RWPE2 (cell line): Measurements from ENCODE around the gene SNAPC5.
"Not testable (repeated sequence)": the region's sequence is repeated elsewhere in the genome, so short reads cannot be mapped to it uniquely, and the experiment has no call there.

Source experiments
- ATAC-seq: fragments of 200-7000 bp; cut with Tn5 transposase; 3 replicates; pipeline ENCODE4 v1.9.1; 2021; ENCODE audit warnings: low read depth
- DNase-seq: peaks from one replicate; pipeline ENCODE4 v3.0.0-alpha.2; 2020; ENCODE audit warnings: low spot score
- H3K27ac ChIP-seq: fragments of 450-650 bp; 2 replicates; pipeline ENCODE4 v1.5.1; 2017; ENCODE audit warnings: mild to moderate bottlenecking; ENCODE audit not compliant: poor library complexity, severe bottlenecking
- H3K27me3 ChIP-seq: fragments of 250-450 bp; sonication (Bioruptor Pico); 2 replicates; pipeline ENCODE4 v1.5.1; 2021; ENCODE audit warnings: mild to moderate bottlenecking, moderate library complexity; ENCODE audit not compliant: insufficient read depth, poor library complexity, severe bottlenecking
- H3K36me3 ChIP-seq: fragments of 250-450 bp; sonication (Bioruptor Pico); 2 replicates; pipeline ENCODE4 v1.5.1; 2020; ENCODE audit warnings: low read depth, mild to moderate bottlenecking, moderate library complexity
- H3K4me1 ChIP-seq: fragments of 250-450 bp; sonication (Bioruptor Pico); 2 replicates; pipeline ENCODE4 v1.5.1; 2021; ENCODE audit warnings: mild to moderate bottlenecking, moderate library complexity; ENCODE audit not compliant: insufficient read depth, poor library complexity, severe bottlenecking
- H3K4me3 ChIP-seq: fragments of 250-450 bp; sonication (Bioruptor Pico); 2 replicates; pipeline ENCODE4 v1.5.1; 2021; ENCODE audit warnings: mild to moderate bottlenecking, moderate library complexity; ENCODE audit not compliant: severe bottlenecking
- H3K9me3 ChIP-seq: fragments of 250-450 bp; sonication (Bioruptor Pico); 2 replicates; pipeline ENCODE4 v1.5.1; 2021; ENCODE audit warnings: mild to moderate bottlenecking, moderate library complexity; ENCODE audit not compliant: severe bottlenecking
- TF ChIP-seq, protein P1 (sequence below): fragments of 450-650 bp; IDR thresholded peaks from one replicate; pipeline ENCODE4 v1.5.1; 2017; ENCODE audit warnings: mild to moderate bottlenecking, moderate library complexity; ENCODE audit not compliant: poor library complexity, severe bottlenecking

Gene SNAPC5

DNA sequence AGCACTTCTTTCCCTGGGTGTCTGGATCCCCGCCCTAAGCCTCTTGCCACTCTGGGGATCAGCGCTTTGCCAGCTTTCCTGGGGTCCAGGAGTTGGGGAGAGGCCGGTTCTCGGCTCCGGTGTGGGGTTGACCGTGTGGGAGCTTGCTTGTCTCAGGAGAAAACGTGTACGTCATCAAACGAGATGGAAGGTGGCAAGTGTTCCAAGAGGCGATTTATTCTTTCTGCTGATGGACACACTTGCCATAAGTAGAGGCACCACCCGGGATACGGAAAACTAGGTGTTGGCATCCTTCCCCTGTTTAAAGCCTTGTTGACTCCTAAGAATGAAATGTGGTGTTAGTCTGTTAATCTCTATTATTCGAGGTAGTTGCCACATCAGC, 7.9 kb upstream of the SNAPC5 start:
- Histone ChIP-seq H3K27me3 (no peaks in the 10 kb centered on the region), H3K9me3 (no peaks in the 10 kb centered on the region), H3K27ac (peak overlapping the region; percentile 87), H3K4me3 (peak overlapping the region; percentile 85), H3K4me1 (peaks cover 14% of the 10 kb centered on the region), H3K36me3 (peaks cover 59% of the 10 kb centered on the region)
- TF ChIP-seq, protein P1, sequence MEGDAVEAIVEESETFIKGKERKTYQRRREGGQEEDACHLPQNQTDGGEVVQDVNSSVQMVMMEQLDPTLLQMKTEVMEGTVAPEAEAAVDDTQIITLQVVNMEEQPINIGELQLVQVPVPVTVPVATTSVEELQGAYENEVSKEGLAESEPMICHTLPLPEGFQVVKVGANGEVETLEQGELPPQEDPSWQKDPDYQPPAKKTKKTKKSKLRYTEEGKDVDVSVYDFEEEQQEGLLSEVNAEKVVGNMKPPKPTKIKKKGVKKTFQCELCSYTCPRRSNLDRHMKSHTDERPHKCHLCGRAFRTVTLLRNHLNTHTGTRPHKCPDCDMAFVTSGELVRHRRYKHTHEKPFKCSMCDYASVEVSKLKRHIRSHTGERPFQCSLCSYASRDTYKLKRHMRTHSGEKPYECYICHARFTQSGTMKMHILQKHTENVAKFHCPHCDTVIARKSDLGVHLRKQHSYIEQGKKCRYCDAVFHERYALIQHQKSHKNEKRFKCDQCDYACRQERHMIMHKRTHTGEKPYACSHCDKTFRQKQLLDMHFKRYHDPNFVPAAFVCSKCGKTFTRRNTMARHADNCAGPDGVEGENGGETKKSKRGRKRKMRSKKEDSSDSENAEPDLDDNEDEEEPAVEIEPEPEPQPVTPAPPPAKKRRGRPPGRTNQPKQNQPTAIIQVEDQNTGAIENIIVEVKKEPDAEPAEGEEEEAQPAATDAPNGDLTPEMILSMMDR = no peak
- no peak for DNase-seq
- peak; percentile 49 for ATAC-seq

DNA sequence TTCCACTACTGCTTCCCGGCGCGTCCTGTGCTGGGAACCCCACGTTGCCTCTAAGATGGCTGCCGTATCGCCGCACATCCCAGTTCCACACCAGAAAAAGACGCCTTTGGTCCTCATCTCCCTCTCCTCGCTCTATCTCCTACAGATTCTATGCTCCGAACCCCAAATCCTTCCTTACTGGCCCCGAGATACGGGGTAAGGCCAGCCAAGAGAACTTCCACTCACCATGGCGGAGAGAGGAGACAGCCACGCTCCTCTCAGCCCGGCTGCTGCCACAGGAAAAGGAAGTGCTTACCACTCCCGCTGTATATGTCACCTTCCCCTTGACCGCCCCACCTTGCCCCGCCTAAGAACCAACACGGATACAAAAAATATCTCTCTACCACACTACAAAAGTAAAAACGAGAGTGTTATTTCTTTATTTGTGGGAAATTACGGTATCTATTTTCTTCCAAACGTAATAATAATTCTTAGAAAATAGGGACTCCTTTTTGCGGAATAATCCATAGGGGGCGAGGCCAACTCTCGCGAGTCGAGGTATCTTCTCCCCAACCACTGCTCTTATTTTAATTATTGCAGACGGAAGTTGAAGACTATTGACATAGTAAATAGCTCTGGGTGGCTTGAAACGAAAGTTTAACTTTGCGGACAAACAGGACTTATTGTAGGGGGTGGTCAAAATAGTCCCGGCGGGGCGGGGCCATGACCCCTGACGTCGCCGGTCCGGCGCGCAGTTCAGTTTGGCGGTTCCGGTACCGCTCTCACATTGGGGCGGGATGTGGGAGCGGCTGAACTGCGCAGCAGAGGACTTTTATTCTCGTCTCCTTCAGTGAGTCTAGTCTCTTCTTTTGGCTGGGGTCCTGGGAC, 7.2 kb upstream of the SNAPC5 start, which contains the start of the genes RPL4 and ZWILCH:
TSS of gene RPL4 (minus strand) at position 293 of the 867 bp plus-strand sequence. CDS start at position 228, 65 bp downstream.
TSS of gene ZWILCH (plus strand) at position 764 of the 867 bp plus-strand sequence. CDS start at position 777, 13 bp downstream.
- H3K27me3 ChIP-seq = no peaks in the 10 kb centered on the region
- ATAC-seq (peak; percentile 81), DNase-seq (peak; percentile 88)
- H3K36me3 ChIP-seq = peaks cover 63% of the 10 kb centered on the region
- H3K9me3 ChIP-seq = no peaks in the 10 kb centered on the region
- H3K4me3 ChIP-seq = peak within 1 kb of the TSS; percentile 85
- H3K4me1 ChIP-seq = peaks cover 14% of the 10 kb centered on the region
- TF ChIP-seq, protein P1 = no peak
- peak within 1 kb of the TSS; percentile 87 for H3K27ac ChIP-seq

DNA sequence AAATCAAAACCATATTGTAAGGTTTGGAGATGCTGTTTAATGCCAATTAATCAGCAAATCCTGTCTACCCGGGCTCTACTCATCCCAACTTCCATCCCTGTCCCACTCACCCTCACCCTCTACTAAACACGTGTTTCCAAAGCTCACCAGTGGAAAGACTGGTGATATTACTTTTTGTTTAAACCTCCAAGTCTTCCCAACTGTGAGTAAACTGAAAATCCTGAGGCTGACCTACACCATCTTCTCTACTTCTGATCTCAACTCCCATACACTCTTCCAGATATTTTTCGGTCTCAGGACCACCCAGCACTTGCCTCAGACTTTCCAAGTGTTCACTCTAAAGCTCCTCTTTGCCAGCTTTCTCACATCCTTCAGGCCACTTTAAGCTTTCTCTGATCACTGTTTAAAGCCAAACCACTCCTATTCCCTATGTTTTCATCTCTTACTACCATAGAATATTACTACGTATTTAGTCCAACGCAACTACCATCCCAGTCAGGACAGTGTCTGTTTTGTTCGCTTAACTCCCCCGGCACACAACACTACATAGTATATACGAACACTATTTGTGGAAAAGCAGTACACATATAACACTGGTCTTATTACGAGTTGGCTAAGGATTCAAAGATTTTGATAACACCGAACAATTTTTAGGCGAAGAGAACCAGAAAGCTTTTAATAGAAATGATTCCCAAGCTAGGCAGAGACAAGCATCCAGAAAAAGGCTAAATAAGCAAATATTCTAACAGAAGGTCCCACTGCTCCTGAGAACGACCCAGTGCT, 6.4 kb upstream of the SNAPC5 start:
- peaks cover 14% of the 10 kb centered on the region for H3K4me1 ChIP-seq
- H3K9me3 ChIP-seq = no peaks in the 10 kb centered on the region
- peak overlapping the region; percentile 87 for H3K27ac ChIP-seq
- peak overlapping the region; percentile 85 for H3K4me3 ChIP-seq
- DNase-seq (no peak), ATAC-seq (no peak)
- TF ChIP-seq, protein P1 = no peak
- peaks cover 65% of the 10 kb centered on the region for H3K36me3 ChIP-seq
- no peaks in the 10 kb centered on the region for H3K27me3 ChIP-seq

DNA sequence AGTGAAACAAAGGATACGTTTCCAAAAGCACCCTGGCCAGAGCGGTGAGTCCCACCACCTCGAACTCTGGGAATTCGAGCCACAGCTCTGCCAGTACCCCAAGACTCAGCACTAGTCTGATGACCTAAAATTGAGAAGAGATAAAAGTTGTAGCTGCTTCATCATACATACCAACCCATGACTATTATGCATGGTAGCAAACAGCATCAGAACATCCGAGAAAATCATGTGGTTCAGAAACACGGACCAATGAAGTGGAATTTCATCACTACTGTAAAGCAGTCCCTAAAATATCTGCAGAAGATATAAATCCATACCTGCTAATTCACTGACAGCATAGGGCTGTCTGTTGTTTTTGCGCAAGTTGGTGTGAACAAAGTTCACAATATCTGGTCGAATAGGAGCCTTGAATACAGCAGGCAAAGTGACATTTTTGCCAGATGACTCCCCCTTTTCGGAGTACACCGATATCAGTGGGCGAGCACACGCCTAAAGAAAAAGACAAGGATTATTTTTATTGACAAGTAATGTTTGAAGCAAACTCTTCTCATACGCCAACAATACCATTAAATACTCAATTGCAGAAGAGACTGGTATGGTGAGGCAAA, 5.6 kb upstream of the SNAPC5 start:
- Histone ChIP-seq H3K4me1 (peaks cover 14% of the 10 kb centered on the region), H3K27ac (peak overlapping the region; percentile 87), H3K4me3 (peak overlapping the region; percentile 85), H3K36me3 (peaks cover 65% of the 10 kb centered on the region)
- not testable (repeated sequence) for H3K27me3 ChIP-seq, H3K9me3 ChIP-seq, DNase-seq, ATAC-seq

DNA sequence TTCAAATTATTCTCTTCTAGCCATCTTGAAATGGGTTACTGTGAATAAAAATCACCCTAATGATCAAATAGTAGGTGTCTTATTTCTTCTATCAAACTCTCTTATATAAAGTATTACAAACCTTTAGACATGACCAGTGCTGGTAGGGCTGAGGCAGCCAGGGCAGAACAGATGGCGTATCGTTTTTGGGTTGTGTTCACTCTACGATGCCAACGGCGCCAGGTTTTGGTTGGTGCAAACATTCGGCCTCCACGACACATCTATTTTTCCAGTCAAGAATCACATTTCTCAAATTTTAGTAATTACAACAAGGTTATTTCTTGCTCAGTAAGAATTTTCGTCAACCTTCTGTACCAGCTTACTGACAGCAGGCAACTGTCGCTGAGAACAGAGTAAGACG, 4.9 kb upstream of the SNAPC5 start:
- Histone ChIP-seq H3K36me3 (peaks cover 65% of the 10 kb centered on the region), H3K4me3 (peak overlapping the region; percentile 85), H3K27ac (peak overlapping the region; percentile 87), H3K27me3 (no peaks in the 10 kb centered on the region), H3K9me3 (no peaks in the 10 kb centered on the region), H3K4me1 (peaks cover 14% of the 10 kb centered on the region)
- TF ChIP-seq, protein P1 = no peak
- no peak for DNase-seq
- ATAC-seq = no peak

DNA sequence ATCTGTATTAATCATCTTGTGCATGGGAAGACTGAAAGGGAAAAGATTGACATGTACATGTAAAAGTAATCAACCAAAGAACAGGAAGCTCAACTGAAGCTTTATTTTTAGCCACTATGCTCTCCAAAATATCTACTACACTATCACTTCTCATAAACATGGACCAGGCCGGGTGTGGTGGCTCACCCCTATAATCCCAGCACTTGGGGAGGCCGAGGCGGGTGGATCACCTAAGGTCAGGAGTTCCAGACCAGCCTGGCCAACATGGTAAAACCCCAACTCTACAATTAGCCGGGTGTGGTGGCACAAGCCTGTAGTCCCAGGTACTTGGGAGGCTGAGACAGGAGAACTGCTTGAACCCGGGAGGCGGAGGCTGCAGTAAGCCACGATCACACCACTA, 2.8 kb upstream of the SNAPC5 start:
- not testable (repeated sequence) for ATAC-seq, H3K9me3 ChIP-seq, H3K4me1 ChIP-seq, H3K4me3 ChIP-seq, H3K27me3 ChIP-seq
- Histone ChIP-seq H3K27ac (peak overlapping the region; percentile 87), H3K36me3 (peaks cover 73% of the 10 kb centered on the region)
- peak; percentile 40 for DNase-seq
